Measurements from ENCODE around the gene SLC4A1AP. TPM values are rescaled to one million over a fixed set of nuclear protein-coding genes. Genes with fewer than 3 reads are reported as not detected.

The SLC4A1AP gene
- polyA plus RNA-seq, 1 donor from 2014 or later, result 47.9 TPM

DNA sequence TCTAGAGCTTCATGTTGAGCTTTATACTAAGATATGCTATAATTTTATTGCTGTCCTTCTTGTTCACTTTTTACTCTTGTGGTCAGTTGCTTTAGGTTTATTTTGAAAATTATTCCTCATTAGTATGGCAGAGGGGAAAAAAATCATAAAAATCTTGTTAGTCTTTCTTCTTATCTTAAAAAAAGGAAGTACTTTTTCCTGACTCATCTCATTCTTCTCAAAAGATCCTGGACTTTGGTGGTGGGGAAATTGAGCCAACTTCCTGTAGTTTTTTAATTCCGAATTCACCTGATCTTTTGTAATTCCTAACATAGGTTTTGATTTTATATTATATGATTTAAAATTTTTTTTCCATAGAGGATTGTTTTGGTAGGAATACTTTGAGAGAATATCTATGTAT is 3.8 kb downstream of the SLC4A1AP start:
- TF ChIP-seq TAF1 (IDR thresholded peaks at IDR 0.05; ENCODE audit: low read depth), result no peak
- TF ChIP-seq, protein P1, sequence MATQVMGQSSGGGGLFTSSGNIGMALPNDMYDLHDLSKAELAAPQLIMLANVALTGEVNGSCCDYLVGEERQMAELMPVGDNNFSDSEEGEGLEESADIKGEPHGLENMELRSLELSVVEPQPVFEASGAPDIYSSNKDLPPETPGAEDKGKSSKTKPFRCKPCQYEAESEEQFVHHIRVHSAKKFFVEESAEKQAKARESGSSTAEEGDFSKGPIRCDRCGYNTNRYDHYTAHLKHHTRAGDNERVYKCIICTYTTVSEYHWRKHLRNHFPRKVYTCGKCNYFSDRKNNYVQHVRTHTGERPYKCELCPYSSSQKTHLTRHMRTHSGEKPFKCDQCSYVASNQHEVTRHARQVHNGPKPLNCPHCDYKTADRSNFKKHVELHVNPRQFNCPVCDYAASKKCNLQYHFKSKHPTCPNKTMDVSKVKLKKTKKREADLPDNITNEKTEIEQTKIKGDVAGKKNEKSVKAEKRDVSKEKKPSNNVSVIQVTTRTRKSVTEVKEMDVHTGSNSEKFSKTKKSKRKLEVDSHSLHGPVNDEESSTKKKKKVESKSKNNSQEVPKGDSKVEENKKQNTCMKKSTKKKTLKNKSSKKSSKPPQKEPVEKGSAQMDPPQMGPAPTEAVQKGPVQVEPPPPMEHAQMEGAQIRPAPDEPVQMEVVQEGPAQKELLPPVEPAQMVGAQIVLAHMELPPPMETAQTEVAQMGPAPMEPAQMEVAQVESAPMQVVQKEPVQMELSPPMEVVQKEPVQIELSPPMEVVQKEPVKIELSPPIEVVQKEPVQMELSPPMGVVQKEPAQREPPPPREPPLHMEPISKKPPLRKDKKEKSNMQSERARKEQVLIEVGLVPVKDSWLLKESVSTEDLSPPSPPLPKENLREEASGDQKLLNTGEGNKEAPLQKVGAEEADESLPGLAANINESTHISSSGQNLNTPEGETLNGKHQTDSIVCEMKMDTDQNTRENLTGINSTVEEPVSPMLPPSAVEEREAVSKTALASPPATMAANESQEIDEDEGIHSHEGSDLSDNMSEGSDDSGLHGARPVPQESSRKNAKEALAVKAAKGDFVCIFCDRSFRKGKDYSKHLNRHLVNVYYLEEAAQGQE (IDR thresholded peaks at IDR 0.05; ENCODE audit: borderline replicate concordance), result no peak
- TF ChIP-seq EZH2 (IDR thresholded peaks at IDR 0.05; ENCODE audit: borderline replicate concordance, insufficient read depth, low read length, poor library complexity, severe bottlenecking), result no peak
- TF ChIP-seq POLR2AphosphoS5 (IDR thresholded peaks at IDR 0.05), result no peak
- TF ChIP-seq, protein P2, sequence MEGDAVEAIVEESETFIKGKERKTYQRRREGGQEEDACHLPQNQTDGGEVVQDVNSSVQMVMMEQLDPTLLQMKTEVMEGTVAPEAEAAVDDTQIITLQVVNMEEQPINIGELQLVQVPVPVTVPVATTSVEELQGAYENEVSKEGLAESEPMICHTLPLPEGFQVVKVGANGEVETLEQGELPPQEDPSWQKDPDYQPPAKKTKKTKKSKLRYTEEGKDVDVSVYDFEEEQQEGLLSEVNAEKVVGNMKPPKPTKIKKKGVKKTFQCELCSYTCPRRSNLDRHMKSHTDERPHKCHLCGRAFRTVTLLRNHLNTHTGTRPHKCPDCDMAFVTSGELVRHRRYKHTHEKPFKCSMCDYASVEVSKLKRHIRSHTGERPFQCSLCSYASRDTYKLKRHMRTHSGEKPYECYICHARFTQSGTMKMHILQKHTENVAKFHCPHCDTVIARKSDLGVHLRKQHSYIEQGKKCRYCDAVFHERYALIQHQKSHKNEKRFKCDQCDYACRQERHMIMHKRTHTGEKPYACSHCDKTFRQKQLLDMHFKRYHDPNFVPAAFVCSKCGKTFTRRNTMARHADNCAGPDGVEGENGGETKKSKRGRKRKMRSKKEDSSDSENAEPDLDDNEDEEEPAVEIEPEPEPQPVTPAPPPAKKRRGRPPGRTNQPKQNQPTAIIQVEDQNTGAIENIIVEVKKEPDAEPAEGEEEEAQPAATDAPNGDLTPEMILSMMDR (IDR thresholded peaks at IDR 0.05; ENCODE audit: poor library complexity, severe bottlenecking), result no peak
- TF ChIP-seq EP300 (conservative IDR thresholded peaks at IDR 0.05; ENCODE audit: poor library complexity, severe bottlenecking), result no peak
- no peak for TF ChIP-seq SMC3 (conservative IDR thresholded peaks at IDR 0.05; ENCODE audit: poor library complexity)
- no peak for TF ChIP-seq MXI1 (conservative IDR thresholded peaks at IDR 0.05; ENCODE audit: poor library complexity, severe bottlenecking)
- TF ChIP-seq RAD21 (conservative IDR thresholded peaks at IDR 0.05), result no peak
- H3K27me3 ChIP-seq (ENCODE audit: insufficient read depth, low read depth, low read length), result no peaks in the 10 kb centered on the region
- no peak overlapping the region for H3K9ac ChIP-seq (ENCODE audit: low read length)
- no peak overlapping the region for H3K27ac ChIP-seq (ENCODE audit: low read length)
- no peaks in the 10 kb centered on the region for H3K9me3 ChIP-seq (ENCODE audit: low read length)
- H3K79me2 ChIP-seq (replicated peaks; ENCODE audit: insufficient read depth, low read length), result peaks cover 29% of the 10 kb centered on the region
- no peaks in the 10 kb centered on the region for H4K20me1 ChIP-seq (ENCODE audit: insufficient read depth)
- no peak overlapping the region for H3K4me2 ChIP-seq (ENCODE audit: low read length)
- H3F3A ChIP-seq (ENCODE audit: insufficient read depth, low read length, poor library complexity, severe bottlenecking), result no peaks in the 10 kb centered on the region
- peaks cover 13% of the 10 kb centered on the region for H3K36me3 ChIP-seq (ENCODE audit: insufficient read depth, low read length)
- no peaks in the 10 kb centered on the region for H3K9me2 ChIP-seq (ENCODE audit: insufficient read depth, low read length)
- H2AFZ ChIP-seq (ENCODE audit: low read depth, low read length), result no peak overlapping the region
- no peak overlapping the region for H3K4me3 ChIP-seq (ENCODE audit: low read length)

- Histone ChIP-seq H3K36me3 (ENCODE audit: insufficient read depth, low read length) (peaks cover 13% of the 10 kb centered on the region), H4K20me1 (ENCODE audit: insufficient read depth) (no peaks in the 10 kb centered on the region), H3K27ac (ENCODE audit: low read length) (no peak overlapping the region), H2AFZ (ENCODE audit: low read depth, low read length) (no peak overlapping the region), H3K4me2 (ENCODE audit: low read length) (no peak overlapping the region), H3K27me3 (ENCODE audit: insufficient read depth, low read depth, low read length) (no peaks in the 10 kb centered on the region), H3K9me3 (ENCODE audit: low read length) (no peaks in the 10 kb centered on the region), H3K9me2 (ENCODE audit: insufficient read depth, low read length) (no peaks in the 10 kb centered on the region), H3K9ac (ENCODE audit: low read length) (no peak overlapping the region), H3F3A (ENCODE audit: insufficient read depth, low read length, poor library complexity, severe bottlenecking) (no peaks in the 10 kb centered on the region), H3K4me3 (ENCODE audit: low read length) (no peak overlapping the region), H3K79me2 (replicated peaks; ENCODE audit: insufficient read depth, low read length) (no peaks in the 10 kb centered on the region)
- TF ChIP-seq SMC3 (conservative IDR thresholded peaks at IDR 0.05; ENCODE audit: poor library complexity) (no peak), POLR2AphosphoS5 (IDR thresholded peaks at IDR 0.05) (no peak), TAF1 (IDR thresholded peaks at IDR 0.05; ENCODE audit: low read depth) (no peak), MXI1 (conservative IDR thresholded peaks at IDR 0.05; ENCODE audit: poor library complexity, severe bottlenecking) (no peak), EP300 (conservative IDR thresholded peaks at IDR 0.05; ENCODE audit: poor library complexity, severe bottlenecking) (no peak), RAD21 (conservative IDR thresholded peaks at IDR 0.05) (no peak), EZH2 (IDR thresholded peaks at IDR 0.05; ENCODE audit: borderline replicate concordance, insufficient read depth, low read length, poor library complexity, severe bottlenecking) (no peak)
- TF ChIP-seq, protein P2 (IDR thresholded peaks at IDR 0.05; ENCODE audit: poor library complexity, severe bottlenecking), result no peak
- TF ChIP-seq, protein P1 (IDR thresholded peaks at IDR 0.05; ENCODE audit: borderline replicate concordance), result no peak
Measured at GRCh38 chr2:27671235-27671634, 7.5 kb downstream of the SLC4A1AP start.

Measured in neural cell (in vitro differentiated cells).